Vagina (tissue), 2 donors: ENCODE data around the gene PDCD1.

Source experiments
- POLR2A ChIP-seq, 2 donors: fragments of 450-650 bp; IDR thresholded peaks; one replicate each; pipeline ENCODE4 v1.6.1; 2017; ENCODE audit warnings: antibody characterized with exemption in 2 of 2, mild to moderate bottlenecking in 2 of 2, moderate library complexity in 2 of 2
- TF ChIP-seq, protein P1 (sequence below), 3 experiments: fragments of 450-650 bp in 2 of 3; fragments of 200-600 bp in 1 of 3; sonication (generic) in 1 of 3; IDR thresholded peaks; one replicate each; pipeline ENCODE4 v1.5.1; 2017 to 2019; ENCODE audit warnings: antibody characterized with exemption in 3 of 3, mild to moderate bottlenecking in 2 of 3, moderate library complexity in 2 of 3

DNA sequence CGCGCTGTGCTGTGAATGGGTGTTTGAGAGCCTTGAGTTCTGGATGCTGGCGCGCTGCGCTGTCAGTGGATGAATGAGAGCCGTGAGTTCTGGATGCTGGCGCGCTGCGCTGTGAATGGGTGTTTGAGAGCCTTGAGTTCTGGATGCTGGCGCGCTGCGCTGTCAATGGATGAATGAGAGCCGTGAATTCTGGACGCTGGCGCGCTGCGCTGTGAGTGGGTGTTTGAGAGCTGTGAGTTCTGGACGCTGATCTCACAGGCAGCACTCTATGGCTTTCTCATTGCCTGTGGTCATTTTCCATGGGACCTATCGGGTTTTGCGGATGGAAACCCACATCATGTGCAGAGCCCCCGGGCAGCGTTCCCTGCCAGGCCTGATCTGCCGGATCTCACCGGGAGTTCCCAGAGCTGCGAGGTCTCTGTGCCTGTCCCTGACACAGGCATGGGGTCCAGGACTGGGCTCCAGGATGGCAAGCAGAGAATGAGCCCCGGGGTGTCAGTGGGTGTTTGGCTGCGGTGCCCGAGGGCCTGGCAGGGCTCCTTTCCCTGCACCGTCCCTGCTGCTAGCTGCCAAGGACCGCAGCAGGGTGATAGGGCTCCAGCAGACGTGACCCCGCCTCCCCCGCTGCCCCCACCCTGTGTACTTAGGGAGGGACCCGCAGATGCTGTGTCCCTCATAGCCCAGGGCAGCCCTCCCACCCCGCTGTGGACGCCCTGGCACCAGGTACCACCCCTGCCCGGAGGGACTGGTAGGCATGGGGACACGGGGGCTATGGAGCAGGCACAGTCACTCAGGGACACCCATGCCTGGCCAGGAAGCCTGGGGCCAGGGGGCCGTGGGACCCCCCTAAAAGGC, 9.7 kb downstream of the PDCD1 start:
- TF ChIP-seq, protein P1, sequence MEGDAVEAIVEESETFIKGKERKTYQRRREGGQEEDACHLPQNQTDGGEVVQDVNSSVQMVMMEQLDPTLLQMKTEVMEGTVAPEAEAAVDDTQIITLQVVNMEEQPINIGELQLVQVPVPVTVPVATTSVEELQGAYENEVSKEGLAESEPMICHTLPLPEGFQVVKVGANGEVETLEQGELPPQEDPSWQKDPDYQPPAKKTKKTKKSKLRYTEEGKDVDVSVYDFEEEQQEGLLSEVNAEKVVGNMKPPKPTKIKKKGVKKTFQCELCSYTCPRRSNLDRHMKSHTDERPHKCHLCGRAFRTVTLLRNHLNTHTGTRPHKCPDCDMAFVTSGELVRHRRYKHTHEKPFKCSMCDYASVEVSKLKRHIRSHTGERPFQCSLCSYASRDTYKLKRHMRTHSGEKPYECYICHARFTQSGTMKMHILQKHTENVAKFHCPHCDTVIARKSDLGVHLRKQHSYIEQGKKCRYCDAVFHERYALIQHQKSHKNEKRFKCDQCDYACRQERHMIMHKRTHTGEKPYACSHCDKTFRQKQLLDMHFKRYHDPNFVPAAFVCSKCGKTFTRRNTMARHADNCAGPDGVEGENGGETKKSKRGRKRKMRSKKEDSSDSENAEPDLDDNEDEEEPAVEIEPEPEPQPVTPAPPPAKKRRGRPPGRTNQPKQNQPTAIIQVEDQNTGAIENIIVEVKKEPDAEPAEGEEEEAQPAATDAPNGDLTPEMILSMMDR (IDR thresholded peaks at IDR 0.05), result no peak
- no peak for TF ChIP-seq POLR2A (IDR thresholded peaks at IDR 0.05)
